MM.1S (cell line): ENCODE measurements around the gene PPP4R2.

Experiments
- DNase-seq: peaks from one replicate; pipeline ENCODE4 v3.0.0-alpha.2; 2015
- H2AFZ ChIP-seq: fragments of 300-600 bp; sonication (generic); 2 replicates; pipeline ENCODE4 v1.6.0; 2016; ENCODE audit warnings: antibody characterized with exemption, low read length
- H3F3A ChIP-seq: fragments of 300-600 bp; sonication (generic); 2 replicates; pipeline ENCODE4 v1.6.1; 2016; ENCODE audit warnings: mild to moderate bottlenecking, antibody characterized with exemption, low read length, moderate library complexity, mixed read lengths; ENCODE audit not compliant: insufficient read depth
- H3K27ac ChIP-seq: fragments of 300-600 bp; sonication (generic); 2 replicates; pipeline ENCODE4 v1.5.1; 2016; ENCODE audit warnings: mild to moderate bottlenecking, low read length
- H3K27me3 ChIP-seq: fragments of 300-600 bp; sonication (generic); replicated peaks from 2 replicates; pipeline ENCODE4 v1.6.0; 2016; ENCODE audit warnings: low read length; ENCODE audit not compliant: insufficient read depth
- H3K36me3 ChIP-seq: fragments of 300-600 bp; sonication (generic); replicated peaks from 2 replicates; pipeline ENCODE4 v1.6.1; 2016; ENCODE audit warnings: mild to moderate bottlenecking, low read length, mixed read lengths; ENCODE audit not compliant: insufficient read depth
- H3K4me1 ChIP-seq: fragments of 300-600 bp; sonication (generic); 2 replicates; pipeline ENCODE4 v1.6.1; 2016; ENCODE audit warnings: low read length, mixed read lengths
- H3K4me2 ChIP-seq: fragments of 300-600 bp; sonication (generic); 2 replicates; pipeline ENCODE4 v1.6.0; 2016; ENCODE audit warnings: low read depth, low read length
- H3K4me3 ChIP-seq: fragments of 300-600 bp; sonication (generic); 2 replicates; pipeline ENCODE4 v1.5.1; 2016; ENCODE audit warnings: low read length, mixed read lengths
- H3K79me2 ChIP-seq: fragments of 300-600 bp; sonication (generic); 2 replicates; pipeline ENCODE4 v1.6.1; 2016; ENCODE audit warnings: mixed run types, low read length, mixed read lengths
- H3K9ac ChIP-seq: fragments of 300-600 bp; sonication (generic); 2 replicates; pipeline ENCODE4 v1.6.1; 2016; ENCODE audit warnings: low read length, mixed read lengths
- H3K9me2 ChIP-seq: fragments of 300-600 bp; sonication (generic); replicated peaks from 2 replicates; pipeline ENCODE4 v1.6.1; 2016; ENCODE audit warnings: mild to moderate bottlenecking, low read length, mixed read lengths; ENCODE audit not compliant: insufficient read depth
- H3K9me3 ChIP-seq: fragments of 300-600 bp; sonication (generic); replicated peaks from 2 replicates; pipeline ENCODE4 v1.6.1; 2016; ENCODE audit warnings: mild to moderate bottlenecking, low read length, mixed read lengths; ENCODE audit not compliant: insufficient read depth
- H4K20me1 ChIP-seq: fragments of 300-600 bp; sonication (generic); 2 replicates; pipeline ENCODE4 v1.6.1; 2016; ENCODE audit warnings: mild to moderate bottlenecking, low read length, moderate library complexity, mixed read lengths; ENCODE audit not compliant: insufficient read depth
- EZH2 ChIP-seq: fragments of 300-600 bp; sonication (generic); optimal IDR thresholded peaks from 2 replicates; pipeline ENCODE3; 2017; ENCODE audit warnings: low read depth, mild to moderate bottlenecking, antibody characterized with exemption, low read length, mixed read lengths
- EZH2phosphoT487 ChIP-seq: fragments of 300-600 bp; sonication (generic); IDR thresholded peaks from 2 replicates; pipeline ENCODE4 v1.6.1; 2018; ENCODE audit warnings: antibody characterized with exemption, low read length
- TF ChIP-seq, protein P1 (sequence below): fragments of 300-600 bp; sonication (generic); IDR thresholded peaks from 2 replicates; pipeline ENCODE4 v1.5.1; 2016; ENCODE audit warnings: antibody characterized with exemption, low read length, mixed read lengths

Gene PPP4R2

DNA sequence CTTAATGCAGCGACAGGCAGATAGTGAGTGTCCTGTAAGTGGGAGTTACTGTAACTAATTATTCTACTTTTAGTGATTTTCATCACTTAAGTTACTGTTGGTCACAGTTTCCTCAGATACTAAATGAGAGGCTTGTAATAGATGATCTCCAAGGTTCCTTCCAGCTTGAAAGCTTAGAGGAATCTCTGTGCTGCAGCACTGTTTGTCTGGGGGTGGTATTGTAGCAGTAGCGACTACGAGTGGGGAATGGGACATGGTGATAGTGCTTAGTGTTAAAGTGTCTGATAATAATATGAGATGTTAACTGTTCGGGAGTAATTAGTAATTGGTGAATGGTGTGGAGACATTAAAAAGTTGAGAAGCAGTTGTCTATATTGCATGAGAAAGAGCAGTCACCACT, 12.4 kb downstream of the PPP4R2 start:
- H2AFZ ChIP-seq: no peak overlapping the region
- H3K9me3 ChIP-seq: no peaks in the 10 kb centered on the region
- H3K9ac ChIP-seq: no peak overlapping the region
- TF ChIP-seq, protein P1, sequence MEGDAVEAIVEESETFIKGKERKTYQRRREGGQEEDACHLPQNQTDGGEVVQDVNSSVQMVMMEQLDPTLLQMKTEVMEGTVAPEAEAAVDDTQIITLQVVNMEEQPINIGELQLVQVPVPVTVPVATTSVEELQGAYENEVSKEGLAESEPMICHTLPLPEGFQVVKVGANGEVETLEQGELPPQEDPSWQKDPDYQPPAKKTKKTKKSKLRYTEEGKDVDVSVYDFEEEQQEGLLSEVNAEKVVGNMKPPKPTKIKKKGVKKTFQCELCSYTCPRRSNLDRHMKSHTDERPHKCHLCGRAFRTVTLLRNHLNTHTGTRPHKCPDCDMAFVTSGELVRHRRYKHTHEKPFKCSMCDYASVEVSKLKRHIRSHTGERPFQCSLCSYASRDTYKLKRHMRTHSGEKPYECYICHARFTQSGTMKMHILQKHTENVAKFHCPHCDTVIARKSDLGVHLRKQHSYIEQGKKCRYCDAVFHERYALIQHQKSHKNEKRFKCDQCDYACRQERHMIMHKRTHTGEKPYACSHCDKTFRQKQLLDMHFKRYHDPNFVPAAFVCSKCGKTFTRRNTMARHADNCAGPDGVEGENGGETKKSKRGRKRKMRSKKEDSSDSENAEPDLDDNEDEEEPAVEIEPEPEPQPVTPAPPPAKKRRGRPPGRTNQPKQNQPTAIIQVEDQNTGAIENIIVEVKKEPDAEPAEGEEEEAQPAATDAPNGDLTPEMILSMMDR: no peak
- TF ChIP-seq EZH2 (no peak), EZH2phosphoT487 (no peak)
- no peak overlapping the region for H3K27ac ChIP-seq
- no peaks in the 10 kb centered on the region for H3F3A ChIP-seq
- H3K79me2 ChIP-seq: peaks cover 100% of the 10 kb centered on the region
- no peak for DNase-seq
- H3K27me3 ChIP-seq: no peaks in the 10 kb centered on the region
- no peak overlapping the region for H3K4me2 ChIP-seq
- H3K4me3 ChIP-seq: no peak overlapping the region
- peaks cover 4% of the 10 kb centered on the region; the same call in 1 of the 2 replicates for H3K36me3 ChIP-seq
- H4K20me1 ChIP-seq: peaks cover 49% of the 10 kb centered on the region
- H3K4me1 ChIP-seq: no peaks in the 10 kb centered on the region
- no peaks in the 10 kb centered on the region for H3K9me2 ChIP-seq

DNA sequence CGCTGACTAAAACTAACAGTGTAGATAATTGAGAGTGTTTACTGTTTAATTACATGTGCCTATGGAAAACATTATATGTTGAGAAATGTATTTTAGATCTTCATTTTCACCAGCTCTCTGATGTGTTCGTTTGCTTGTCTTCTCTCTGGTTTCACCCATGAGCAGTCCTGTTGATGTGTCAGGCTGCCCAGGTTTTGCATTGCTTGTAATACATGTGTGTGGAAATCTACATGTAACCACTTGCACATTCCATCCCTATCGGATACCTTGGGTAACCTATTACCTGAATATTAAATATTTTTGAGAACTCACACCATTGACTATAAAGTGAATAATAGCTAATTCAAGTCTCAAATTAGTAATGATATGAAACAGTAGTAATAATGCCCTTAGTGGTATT, 13.1 kb downstream of the PPP4R2 start:
- Histone ChIP-seq H3F3A (no peaks in the 10 kb centered on the region), H4K20me1 (peaks cover 49% of the 10 kb centered on the region), H3K9me3 (no peaks in the 10 kb centered on the region), H3K27me3 (no peaks in the 10 kb centered on the region), H3K4me1 (no peaks in the 10 kb centered on the region), H2AFZ (no peak overlapping the region), H3K9me2 (no peaks in the 10 kb centered on the region), H3K4me3 (no peak overlapping the region), H3K9ac (no peak overlapping the region), H3K4me2 (no peak overlapping the region), H3K36me3 (peaks cover 4% of the 10 kb centered on the region; the same call in 1 of the 2 replicates), H3K27ac (no peak overlapping the region), H3K79me2 (peaks cover 100% of the 10 kb centered on the region)
- DNase-seq: no peak
- TF ChIP-seq EZH2phosphoT487 (no peak), EZH2 (no peak)
- TF ChIP-seq, protein P1: no peak

DNA sequence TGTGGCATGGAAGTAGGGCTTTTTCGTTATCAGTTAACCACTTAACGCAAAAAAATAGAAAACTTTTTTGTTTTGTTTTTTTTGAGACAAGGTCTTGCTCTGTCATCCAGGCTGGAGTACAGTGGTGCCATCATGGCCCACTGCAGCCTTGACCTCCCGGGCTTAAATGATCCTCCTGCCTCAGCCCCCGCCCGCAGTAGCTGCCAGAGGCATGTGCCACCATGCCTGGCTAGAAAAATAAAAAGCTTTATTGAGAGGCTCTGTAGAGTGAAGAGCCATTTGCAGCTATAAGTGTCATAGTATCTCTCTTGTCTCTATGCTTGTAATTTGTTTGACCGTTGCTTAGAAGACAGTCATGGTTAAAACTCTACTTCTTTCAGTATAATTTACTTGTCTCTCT, 13.5 kb downstream of the PPP4R2 start:
- Histone ChIP-seq H3K4me2 (no peak overlapping the region), H4K20me1 (peaks cover 53% of the 10 kb centered on the region), H2AFZ (no peak overlapping the region), H3K4me3 (no peak overlapping the region), H3K9ac (no peak overlapping the region), H3K79me2 (peaks cover 100% of the 10 kb centered on the region), H3K9me2 (no peaks in the 10 kb centered on the region), H3K36me3 (peaks cover 4% of the 10 kb centered on the region; the same call in 1 of the 2 replicates), H3K27ac (no peak overlapping the region), H3K4me1 (no peaks in the 10 kb centered on the region), H3K27me3 (no peaks in the 10 kb centered on the region), H3K9me3 (no peaks in the 10 kb centered on the region), H3F3A (no peaks in the 10 kb centered on the region)
- TF ChIP-seq, protein P1: no peak
- TF ChIP-seq EZH2phosphoT487 (no peak), EZH2 (no peak)
- DNase-seq: no peak
